Right lobe of liver (tissue), 4 donors: ENCODE data around the gene RNF146.

ENCODE experiments used
- POLR2A ChIP-seq: fragments of 450-650 bp; IDR thresholded peaks from one replicate; pipeline ENCODE4 v1.6.1; 2017; ENCODE audit warnings: antibody characterized with exemption, mild to moderate bottlenecking
- TF ChIP-seq, protein P1 (sequence below), 4 donors: fragments of 200-600 bp in 3 of 4; fragments of 450-650 bp in 1 of 4; IDR thresholded peaks; one replicate each; pipeline versions ENCODE4 v1.5.1 to v1.8.0; 2016 to 2022; ENCODE audit warnings: antibody characterized with exemption in 4 of 4, mild to moderate bottlenecking in 2 of 4
- donor health status: DM: no; HTN: no; CAD: no.
- donor health status: DM: no; HTN: no; CAD: no.
- donor health status: DM: no; HTN: yes; CAD: no.

- TF ChIP-seq, protein P1, sequence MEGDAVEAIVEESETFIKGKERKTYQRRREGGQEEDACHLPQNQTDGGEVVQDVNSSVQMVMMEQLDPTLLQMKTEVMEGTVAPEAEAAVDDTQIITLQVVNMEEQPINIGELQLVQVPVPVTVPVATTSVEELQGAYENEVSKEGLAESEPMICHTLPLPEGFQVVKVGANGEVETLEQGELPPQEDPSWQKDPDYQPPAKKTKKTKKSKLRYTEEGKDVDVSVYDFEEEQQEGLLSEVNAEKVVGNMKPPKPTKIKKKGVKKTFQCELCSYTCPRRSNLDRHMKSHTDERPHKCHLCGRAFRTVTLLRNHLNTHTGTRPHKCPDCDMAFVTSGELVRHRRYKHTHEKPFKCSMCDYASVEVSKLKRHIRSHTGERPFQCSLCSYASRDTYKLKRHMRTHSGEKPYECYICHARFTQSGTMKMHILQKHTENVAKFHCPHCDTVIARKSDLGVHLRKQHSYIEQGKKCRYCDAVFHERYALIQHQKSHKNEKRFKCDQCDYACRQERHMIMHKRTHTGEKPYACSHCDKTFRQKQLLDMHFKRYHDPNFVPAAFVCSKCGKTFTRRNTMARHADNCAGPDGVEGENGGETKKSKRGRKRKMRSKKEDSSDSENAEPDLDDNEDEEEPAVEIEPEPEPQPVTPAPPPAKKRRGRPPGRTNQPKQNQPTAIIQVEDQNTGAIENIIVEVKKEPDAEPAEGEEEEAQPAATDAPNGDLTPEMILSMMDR (IDR thresholded peaks at IDR 0.05): no peak
- TF ChIP-seq POLR2A: no peak
These were observed 6.8 kb downstream of the RNF146 start for GRCh38 chr6:127273499-127273898.
